HPDE6-E6E7 (cell line): ENCODE measurements around the gene TMEM52.

Experiments
- DNase-seq: peaks from one replicate; pipeline ENCODE4 v3.0.0; 2011; ENCODE audit warnings: missing footprints; ENCODE audit errors: extremely low spot score

TMEM52 gene

GRCh38 chr1:1873186-1873585, 45.9 kb downstream of the TMEM52 start:
- no peak for DNase-seq

- no peak for DNase-seq
These were observed 46.6 kb downstream of the TMEM52 start for GRCh38 chr1:1872329-1872994.

- no peak for DNase-seq
These were observed 49.6 kb downstream of the TMEM52 start for GRCh38 chr1:1869469-1869868.
